Bone marrow (tissue), 2 donors: Measurements from ENCODE around the gene NEIL1.

Experiments
- DNase-seq, 2 donors: peaks; one replicate each; lab custom pipeline; 2025; lab: John Stamatoyannopoulos, UW

Gene NEIL1

DNA sequence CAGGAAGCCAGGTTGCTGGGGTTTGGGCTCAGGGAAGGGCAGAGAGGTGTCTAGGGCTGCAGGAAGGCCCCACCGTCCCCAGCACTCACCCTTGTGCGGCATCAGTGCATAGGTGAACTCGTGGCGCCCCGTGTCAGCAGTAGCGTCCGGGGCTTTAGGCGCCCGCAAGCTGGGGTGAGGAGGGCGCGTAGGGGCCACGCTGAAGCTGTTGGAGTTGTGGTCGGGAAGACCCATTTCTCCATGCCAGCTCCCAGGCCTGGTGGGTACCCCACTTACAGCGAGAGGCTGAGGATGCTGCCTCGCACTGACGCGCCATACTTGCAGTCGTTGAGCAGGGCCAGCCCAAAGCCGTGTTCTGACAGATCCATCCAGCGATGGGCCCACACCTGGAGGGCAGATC lies 9.7 kb downstream of the NEIL1 start:
- no peak for DNase-seq

DNA sequence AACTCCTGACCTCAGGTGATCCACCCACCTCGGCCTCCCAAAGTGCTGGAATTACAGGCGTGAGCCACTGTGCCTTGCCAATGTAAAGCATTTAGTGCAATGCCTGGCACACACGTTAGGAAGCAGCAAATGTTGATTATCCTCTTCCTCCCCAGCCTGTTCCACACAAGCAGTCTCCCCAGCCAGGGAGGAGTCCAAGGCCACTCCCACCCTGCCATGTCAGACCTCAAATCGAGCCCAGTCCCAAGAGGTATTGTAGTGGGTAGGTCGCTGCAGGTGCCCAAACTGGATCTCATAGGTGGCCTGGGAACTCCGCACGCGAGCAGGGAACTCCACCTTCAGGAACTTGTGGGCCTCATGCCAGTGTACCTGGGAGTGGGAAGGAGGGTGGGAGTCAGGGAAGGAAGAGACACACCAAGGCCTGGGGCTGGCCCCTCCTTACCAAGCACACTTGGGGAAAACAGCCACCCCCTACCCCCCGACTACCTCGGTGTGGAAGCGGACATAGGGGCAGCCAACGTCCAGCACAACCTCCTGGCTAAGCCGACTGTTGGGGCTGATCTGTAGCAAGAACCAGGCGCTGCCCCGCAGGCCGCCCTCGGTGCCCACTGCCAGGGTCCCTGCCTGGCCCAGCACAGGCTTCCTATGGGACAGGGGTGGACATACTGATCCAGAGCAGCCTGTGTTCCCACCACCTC lies 11.3 kb downstream of the NEIL1 start:
- no peak for DNase-seq

DNA sequence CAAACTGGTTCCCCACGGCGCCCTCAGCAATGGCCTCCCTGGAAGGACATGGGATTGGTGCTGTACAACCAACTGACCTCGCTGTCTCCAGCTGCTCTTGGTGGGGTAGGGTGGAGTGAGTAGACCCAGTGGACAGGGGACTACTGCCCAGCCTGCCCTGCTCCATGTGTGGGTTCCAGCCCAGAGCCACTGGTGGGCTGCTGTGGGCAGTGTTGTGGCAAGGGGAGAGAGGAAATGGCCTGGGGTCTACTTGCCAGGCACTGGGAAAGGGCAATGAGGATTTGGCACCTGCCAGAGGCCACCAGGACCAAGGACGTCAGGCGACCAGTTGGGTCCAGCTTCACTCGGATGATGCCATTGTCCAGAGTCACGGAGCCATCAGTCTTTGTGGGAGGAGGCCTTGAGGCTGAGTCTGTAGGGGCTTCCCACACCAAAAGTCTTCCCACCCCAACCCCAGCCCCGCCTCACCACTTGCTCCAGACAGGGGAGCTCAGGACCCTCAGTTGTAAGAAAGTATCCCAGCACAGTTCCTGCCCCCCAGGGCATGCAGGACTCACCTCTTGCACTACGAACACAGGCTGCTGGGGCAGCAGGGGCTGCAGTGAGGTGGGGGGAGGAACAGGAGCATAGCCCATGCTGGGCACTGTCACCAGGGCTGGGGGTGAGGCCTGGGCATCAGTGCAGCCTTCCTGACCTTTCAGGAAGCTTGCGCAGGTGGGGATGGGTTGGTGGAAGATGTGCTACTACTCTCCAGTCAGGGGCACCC lies 12.1 kb downstream of the NEIL1 start:
- DNase-seq, result no peak

DNA sequence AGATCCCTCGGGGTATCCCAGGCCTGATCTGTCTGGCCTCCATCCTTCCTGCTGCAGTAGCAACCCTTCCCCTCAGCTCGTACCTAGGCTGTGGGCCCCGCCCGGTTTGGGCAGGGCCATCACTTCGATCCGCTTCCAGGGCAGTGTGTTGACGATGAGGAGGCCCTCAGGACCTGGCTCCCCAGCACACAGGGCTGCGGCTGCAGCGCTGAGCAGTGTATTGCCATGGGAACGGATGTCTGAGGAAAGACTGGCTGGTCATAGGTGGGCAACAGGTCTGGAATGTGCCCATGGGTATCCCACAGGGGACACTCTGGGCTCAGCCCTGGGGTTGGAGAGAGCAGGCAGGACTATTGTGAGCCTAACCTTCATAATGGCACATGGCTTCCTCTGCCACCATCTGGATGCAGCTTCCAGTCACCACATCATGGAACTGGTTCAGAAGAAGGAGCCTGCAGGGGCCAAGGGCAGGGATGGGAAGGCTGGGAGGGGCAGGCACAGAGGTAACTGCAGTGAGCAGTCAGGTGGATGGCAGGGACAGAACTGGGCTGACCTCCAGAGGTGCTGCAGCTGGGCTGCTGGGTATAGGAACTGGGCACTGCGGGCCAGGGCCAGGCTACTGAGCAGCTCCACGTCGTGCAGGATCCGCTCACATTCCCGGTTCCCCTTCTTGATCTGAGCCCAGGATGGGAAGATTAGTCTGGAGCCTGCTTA lies 12.9 kb downstream of the NEIL1 start:
- DNase-seq, result no peak

DNA sequence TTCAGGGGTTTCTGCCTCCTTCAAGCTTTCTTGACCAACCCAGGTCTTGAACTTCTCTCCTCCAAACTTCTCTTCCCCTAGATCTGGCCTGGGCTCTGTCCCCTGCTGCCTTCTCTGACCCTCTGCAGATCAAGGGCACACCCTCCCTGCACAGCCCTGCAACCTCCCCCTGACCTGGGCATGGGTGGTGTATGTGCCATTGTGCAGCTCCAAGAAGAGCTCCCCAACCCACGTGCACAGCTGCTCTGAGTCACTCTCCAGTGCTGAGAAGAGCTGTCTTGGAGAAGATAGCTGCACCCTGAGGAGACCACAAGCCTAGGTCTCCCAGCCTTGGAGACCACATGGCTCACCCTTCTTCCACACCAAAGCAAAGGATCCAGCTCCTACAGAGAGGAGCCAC lies 13.6 kb downstream of the NEIL1 start:
- no peak for DNase-seq

DNA sequence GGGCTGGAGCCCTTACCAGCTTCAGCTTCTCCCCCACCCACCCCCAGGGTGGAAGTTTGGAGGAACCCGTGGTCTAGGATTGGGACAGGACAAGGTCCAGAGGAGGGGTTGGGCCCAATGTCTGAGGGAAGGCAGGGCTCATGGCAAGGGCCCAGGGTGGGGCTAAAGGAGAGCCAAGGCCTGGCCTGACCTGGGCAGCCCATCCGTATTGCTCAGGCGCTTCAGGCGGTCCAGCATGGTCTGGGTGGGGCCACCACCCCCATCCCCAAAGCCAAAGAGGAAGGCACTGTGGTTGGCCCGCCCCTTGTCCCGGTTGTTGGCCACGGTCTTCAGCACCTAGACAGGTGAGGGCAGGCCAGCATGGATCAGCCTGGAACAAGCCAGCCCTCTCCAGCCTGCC lies 14.0 kb downstream of the NEIL1 start:
- DNase-seq, result no peak

DNA sequence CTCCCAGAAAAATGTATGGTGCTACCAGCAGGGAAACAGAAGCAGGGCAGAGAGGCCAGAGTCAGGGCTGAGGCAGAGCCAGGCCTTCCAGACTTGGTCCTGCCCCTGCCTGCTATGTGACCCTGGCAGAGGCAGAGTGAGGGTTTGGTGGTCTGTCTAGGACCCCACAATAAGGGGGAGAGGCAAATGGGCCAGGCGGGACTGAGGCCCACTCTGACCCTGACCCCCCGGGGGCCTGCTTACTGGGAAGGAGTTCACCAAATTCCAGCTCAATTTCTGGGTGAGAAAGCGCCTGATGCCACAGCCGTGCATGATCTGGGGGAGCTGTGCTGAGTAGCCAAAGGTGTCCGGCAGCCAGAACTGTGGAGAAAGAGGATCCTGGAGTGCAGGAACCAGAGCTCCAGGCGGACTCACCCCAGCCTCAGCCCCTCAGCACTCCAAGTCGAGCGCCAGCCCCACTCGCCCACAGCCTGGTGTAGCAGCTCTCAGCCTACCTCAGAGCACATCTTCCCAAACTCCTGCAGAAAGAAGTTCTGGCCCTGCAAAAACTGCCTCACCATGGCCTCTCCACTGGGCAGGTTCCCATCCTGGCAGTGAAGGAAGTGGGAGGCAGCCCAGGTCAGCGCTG lies 14.6 kb downstream of the NEIL1 start:
- DNase-seq, result no peak

DNA sequence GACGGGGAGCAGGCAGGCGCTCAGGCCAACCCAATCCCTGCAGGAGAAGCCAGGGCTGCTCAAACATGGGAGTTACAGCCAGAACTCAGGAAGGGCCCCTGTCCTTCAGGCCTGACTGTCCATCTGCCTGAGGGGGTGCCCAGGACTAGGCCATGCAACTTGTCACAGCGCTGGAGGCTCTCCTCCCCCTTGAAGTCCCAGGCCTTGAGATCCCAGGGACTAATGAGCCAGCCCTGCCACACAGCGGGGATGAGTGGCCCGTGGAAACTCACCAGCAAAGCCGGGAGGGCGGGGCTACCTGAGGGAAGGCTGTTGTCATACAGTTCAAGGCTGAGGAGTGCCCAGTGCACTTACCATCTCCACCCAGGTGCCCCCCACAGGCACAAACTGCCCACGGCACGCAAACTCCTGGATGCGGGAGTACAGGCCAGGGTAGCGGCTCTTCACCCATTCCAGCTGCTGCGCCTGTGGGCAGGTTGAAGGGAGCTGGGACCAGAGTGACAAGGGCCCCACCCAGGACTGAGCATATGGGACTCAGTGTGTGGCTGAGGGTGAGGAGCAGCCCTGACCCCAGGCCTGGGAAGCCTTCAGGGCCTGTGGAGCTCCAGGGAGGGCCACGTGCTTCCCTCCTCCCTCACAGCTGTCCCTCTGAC lies 15.3 kb downstream of the NEIL1 start:
- no peak for DNase-seq

DNA sequence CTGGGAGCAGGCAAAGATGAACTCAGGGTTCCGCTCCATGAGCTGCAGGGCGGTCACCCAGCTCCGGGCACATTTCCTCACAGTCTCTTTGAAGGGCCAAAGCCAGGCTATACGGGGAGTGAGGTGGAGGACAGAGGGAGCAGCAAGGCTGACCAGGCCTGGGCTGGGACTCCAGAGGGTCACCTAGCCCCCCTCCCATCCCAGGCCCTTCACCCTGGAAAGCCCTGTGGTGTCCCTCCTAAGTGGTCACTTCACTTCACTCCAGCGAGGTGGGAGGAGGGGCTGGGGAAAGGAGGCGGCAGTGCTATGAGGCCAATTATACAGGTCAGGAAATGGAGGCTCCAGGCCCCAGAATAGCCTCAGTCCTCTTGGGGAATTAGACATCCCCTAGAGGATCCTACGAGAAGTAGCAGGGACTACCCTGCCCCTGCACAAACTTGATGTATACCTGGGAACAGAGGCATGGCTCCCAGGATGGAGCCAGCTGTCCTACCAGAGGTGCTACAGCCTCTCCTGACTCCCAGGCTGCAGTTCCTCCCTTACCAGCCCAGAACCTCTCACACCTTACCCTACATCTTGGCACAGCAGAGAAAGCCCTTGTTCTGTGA lies 15.9 kb downstream of the NEIL1 start:
- no peak for DNase-seq

DNA sequence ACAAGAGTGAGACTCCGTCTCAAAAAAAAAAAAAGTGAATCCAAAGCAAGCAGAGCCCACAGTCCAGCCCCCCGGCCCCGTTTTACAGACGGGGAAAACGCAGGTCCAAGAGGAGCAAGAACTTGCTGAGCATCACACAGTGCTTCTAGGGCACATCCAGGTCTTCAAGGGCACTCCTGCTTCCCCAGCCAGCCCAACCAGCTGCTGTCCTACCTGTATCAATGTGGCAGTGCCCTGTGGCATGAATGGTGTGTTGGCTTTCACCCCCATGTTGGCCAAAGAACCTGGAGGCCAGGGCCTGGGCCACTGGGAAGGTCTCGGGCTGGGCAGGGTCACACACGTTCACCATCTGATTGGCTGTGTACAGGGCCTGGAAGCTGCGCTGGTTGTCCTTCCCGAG lies 16.9 kb downstream of the NEIL1 start:
- no peak for DNase-seq

DNA sequence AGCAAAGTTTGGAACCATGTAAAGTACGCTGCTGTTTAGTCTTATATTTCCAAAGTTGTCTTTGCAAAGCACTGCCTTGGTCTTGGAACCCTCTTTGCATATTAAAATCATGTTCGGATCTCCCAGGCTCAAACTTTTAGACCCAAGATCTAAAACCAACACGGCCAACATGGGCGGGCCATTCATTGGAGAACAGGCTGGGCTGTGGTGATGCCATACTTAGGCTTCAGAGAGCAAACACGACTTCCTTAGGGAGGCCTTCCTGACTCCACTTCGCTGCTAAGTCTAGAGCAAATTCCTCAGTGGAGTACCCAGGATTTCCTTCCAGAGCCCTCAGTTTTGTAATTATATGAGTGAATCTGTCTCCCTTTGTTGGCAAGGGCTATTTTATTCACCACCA lies 18.0 kb downstream of the NEIL1 start:
- DNase-seq, result no peak

DNA sequence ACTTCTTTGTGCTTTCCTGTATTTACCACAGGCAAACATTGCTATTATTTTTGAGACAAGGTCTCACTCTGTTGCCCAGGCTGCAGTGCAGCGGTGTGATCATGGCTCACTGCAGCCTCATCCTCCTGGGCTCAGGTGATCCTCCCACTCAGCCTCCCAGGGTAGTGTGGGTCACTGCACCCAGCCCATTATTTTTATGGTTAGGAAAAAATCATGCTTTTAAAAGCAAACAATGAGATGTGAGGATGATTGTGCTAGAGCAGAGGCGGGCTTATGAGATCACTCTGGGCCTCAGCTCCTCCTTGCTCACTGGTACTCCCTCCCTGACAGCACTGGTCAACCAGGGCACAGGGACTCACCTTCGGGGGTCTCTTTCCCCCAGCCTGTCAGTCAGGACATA lies 19.3 kb downstream of the NEIL1 start:
- no peak for DNase-seq

DNA sequence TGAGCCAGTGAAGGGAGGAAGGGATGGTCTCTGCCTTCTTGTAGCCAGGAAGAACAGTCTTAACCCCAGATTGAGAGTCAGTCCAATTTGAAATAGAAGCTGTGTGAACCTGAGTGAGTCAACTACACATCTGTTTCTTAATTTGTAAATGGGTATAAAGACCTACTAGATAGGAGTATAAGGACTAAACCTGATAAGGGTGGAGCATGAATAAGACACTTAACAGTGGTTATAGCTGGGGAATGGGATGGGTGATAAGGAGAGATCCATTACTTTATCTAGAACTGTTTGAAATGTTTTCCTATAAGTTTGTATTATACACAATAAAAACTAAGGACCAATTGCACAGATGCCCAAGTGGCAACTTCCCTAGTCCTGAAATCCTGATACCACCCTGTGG lies 20.2 kb downstream of the NEIL1 start:
- no peak for DNase-seq

DNA sequence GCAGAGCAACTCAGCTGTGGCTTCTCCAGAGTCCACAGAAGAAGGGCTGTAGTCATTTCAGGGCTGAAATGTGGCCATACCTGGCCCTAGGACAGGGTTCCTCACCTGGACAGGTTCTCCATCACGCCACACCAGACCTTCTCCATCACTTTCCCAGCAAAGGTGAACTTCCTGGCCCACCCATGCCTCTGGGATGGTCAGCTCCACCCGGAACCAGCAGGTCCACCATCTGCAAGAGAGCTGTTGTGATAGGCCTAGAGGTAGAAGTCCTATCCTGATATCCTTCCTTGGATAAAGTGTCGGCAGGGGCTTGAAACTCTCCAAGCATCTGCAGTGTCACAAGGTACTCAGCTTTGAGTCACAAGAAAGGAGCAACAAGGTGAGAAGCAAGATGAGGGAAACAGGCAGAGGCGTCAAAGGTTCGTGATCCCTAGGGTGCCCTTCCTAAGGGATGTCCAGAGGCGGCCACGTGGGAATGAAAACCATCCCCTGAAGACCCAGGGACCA lies 20.6 kb downstream of the NEIL1 start:
- DNase-seq, result no peak

DNA sequence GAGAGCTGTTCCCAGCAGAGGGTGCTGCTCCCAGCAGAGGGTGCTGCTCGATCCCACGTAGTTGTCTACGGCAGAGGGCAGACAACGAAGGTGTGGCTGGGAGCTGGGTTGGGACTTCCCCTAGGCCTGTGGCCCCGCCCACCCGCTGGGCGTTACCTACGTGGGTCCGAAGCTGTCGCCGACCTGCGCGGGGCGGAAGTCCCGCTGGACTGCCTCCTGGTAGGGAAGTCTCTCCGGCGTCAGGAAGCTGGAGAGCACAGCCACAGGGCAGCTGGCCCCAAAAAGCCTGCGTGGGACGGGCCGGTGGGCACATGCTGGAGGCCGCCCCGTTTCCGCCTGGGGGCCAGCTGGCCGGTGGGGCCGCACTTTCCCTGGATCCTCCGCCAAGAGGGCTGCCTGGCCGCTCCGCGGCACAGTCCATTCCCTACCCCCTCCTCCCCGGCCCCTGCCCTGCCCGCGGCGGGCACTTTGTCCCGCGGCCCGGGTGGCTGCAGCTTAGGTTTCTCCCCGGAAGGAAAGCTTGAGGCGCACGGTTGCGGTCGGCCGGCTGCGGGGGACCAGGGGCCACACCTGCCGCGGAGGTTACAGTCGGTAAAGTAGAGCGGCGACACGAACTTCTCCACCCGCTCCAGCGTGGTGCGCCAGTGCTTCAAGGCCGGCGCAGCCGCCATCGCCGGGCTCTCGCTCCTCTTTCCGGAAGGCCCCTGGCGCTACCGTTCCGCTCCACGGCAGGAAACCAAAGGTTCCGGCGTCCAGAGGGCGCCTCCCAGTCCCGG lies 21.3 kb downstream of the NEIL1 start, which contains the start of gene MAN2C1:
Gene MAN2C1, minus strand, starts transcription at position 695 of the 776 bp plus-strand sequence. Its CDS starts 24 bp downstream, at position 671.
- peak; percentile 72 to 78 for DNase-seq

DNA sequence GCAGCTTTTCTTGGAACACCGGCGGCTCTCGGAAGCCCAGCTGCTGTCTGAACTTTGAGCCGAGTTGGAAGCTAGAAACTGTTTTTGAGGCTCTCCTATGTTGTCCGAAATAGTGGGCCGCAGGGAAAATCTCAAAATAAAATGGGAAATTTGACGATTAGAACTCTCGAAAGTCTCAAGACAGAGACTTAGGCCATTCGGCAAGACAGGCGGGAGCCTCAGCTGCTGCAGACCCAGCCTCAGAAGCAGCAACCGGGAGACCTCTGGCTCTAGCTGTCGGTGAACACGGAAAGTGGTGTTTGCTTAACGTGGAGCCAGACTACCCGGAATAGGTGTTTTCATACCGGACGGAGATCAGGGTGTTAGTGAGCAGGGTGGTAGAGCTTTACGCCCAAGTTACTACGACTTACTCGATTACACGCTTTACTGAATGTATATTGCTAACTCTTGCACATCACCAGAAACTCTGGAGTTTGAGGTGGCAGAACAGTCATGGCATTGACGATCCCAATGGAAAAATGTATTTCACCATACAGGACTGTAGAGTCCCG lies 21.9 kb downstream of the NEIL1 start:
- no peak for DNase-seq

DNA sequence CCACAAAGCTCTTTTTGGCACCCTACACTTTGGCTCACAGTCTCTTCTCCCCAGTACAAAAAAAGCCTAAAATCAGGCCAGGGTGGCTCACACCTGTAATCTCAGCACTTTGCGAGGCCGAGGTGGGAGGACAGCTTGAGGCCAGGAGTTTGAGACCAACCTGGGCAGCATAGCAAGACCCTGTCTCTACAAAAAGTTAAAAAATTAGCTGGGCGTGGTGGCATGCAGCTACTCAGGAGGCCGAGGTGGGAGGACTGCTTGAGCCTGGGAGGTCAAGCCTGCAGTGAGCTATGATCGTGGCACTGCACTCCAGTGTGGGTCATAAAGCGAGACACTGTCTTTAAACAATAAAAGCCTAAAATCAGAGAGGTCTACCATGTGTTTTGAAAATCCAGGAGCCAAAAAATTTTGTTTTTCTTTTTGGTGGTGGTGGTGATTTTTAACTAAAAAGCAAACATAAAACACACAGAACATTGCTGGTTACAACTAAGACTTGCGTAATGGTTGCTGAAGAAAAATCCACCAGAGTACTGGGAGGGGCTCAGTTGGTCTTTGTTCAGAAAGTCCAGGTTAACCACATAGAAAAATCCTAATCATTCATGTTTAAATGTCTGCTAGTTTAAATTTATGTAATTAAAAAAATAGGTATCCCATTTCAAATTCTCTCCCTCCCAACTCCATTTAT lies 23.2 kb downstream of the NEIL1 start:
- DNase-seq, result no peak

DNA sequence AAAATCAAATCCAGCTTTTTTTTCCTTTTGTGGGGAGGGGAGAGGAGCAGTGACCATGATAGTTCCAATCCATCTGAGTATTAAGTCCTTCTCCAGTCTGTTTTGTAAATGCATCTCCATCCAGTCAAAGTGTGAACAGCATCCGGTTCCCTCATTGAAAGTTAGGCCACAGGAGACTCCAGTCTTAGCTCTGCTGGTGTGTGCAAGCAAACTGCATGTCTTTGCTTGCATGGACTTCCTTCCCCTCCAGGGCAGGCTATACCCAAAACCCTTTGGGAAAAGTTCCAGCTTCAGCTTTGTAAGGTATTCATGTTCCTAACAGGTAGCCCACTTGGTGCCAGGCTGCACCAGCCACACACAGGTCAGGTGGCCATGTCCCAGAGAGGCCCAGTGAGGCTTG lies 24.6 kb downstream of the NEIL1 start:
- no peak for DNase-seq

DNA sequence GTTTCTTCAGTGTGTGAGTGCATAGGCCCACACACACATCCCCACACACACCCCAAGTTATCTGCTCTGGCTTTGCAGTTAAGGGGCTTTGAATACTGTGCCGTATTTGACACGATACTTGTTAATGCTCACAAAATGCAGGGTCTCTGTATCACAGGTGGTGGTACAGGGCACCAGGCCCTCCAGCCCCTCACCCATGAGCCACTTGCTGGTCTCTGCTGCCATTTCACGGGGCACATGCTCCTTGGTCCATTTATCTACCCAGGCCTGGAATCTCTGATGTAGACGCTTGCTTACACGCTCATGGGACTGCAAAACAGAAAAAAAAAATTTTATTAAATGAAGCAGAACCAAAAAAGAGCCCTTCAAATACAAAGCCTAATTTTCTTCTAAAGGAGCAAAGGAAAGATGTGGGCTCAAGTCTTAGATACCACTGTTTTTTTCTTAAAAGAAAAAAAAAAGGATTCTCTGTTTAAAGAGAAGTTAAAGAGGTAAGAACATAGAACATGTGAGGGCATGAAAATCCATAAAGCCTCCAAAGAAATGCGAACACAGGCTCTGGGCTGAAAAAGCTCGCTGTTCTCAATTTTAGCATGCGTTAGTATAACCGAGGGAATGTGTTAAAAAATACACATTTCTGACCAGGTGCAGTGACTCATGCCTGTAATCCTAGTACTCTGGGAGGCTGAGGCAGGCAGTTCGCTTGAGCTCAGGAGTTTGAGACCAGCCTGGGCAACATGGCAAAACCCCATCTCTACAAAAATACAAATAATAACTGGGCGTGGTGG lies 25.3 kb downstream of the NEIL1 start:
- no peak for DNase-seq
